Natural killer cell (primary cell): ENCODE data around the gene CD276. TPM values are rescaled to one million over a fixed set of nuclear protein-coding genes. Genes with fewer than 3 reads are reported as not detected.

ENCODE experiments used
- ATAC-seq, 3 donors: fragments of 150-1000 bp in 2 of 3; fragments of 200-7000 bp in 1 of 3; cut with Tn5 transposase; 1 replicate in 1 of 3; 2 replicates in 2 of 3; pipeline ENCODE4 v1.10.0; 2021; ENCODE audit warnings: mild to moderate bottlenecking in 2 of 3, moderate library complexity in 2 of 3
- DNase-seq, 2 donors: peaks; one replicate each; pipeline versions ENCODE4 v3.0.0 to v3.0.0-alpha.2; 2013 to 2021; ENCODE audit warnings: mixed read lengths in 1 of 2
- H3K27ac ChIP-seq: one replicate; pipeline ENCODE4 v1.5.1; 2013; ENCODE audit warnings: mild to moderate bottlenecking, low read length
- H3K27me3 ChIP-seq: one replicate; pipeline ENCODE4 v1.6.1; 2013; ENCODE audit warnings: low read length; ENCODE audit not compliant: control insufficient read depth, insufficient read depth
- H3K36me3 ChIP-seq: one replicate; pipeline ENCODE4 v1.6.1; 2013; ENCODE audit warnings: low read length; ENCODE audit not compliant: control insufficient read depth, insufficient read depth
- H3K4me1 ChIP-seq: one replicate; pipeline ENCODE4 v1.6.1; 2013; ENCODE audit warnings: low read length; ENCODE audit not compliant: control insufficient read depth, insufficient read depth
- H3K4me3 ChIP-seq: one replicate; pipeline ENCODE4 v1.5.1; 2013; ENCODE audit warnings: low read length
- H3K9me3 ChIP-seq: one replicate; pipeline ENCODE4 v1.6.1; 2013; ENCODE audit warnings: low read length; ENCODE audit not compliant: control insufficient read depth, insufficient read depth
- H3K27ac Mint-ChIP-seq, 2 donors: one replicate each; pipeline ENCODE4 v1.8.0; 2022; ENCODE audit warnings: mild to moderate bottlenecking in 2 of 2, mixed read lengths in 2 of 2, moderate library complexity in 1 of 2
- H3K27me3 Mint-ChIP-seq, 2 donors: one replicate each; pipeline ENCODE4 v1.8.0; 2022; ENCODE audit warnings: low read depth in 2 of 2, mixed read lengths in 2 of 2
- H3K36me3 Mint-ChIP-seq: one replicate; pipeline ENCODE4 v1.8.0; 2022; ENCODE audit warnings: mixed read lengths
- H3K4me1 Mint-ChIP-seq, 2 donors: one replicate each; pipeline ENCODE4 v1.8.0; 2022; ENCODE audit warnings: mixed read lengths in 2 of 2
- H3K4me3 Mint-ChIP-seq: one replicate; pipeline ENCODE4 v1.8.0; 2022; ENCODE audit warnings: mild to moderate bottlenecking, moderate library complexity, mixed read lengths
- H3K9me3 Mint-ChIP-seq, 2 donors: one replicate each; pipeline ENCODE4 v1.8.0; 2022; ENCODE audit warnings: mixed read lengths in 2 of 2
- WGBS: methylation state at CpG from one replicate; pipeline ENCODE4 v1.1.7; 2013; ENCODE audit warnings: missing lambda C conversion rate; ENCODE audit not compliant: insufficient coverage; 5-methylcytosine and 5-hydroxymethylcytosine counted together
- intact Hi-C: fragments of 100-400 bp; cut with micrococcal nuclease; formaldehyde crosslinking; loops from one replicate; pipeline ENCODE4 v1.14.2; 2022
- total RNA-seq, 4 donors: library from RNA; stranded (reverse); fragments of 120-200 nt in 1 of 4; gene quantifications; one replicate each; pipeline versions ENCODE4 v1.2.3 to v1.2.4, GENCODE V29; 2013 to 2022
- TF ChIP-seq, protein P1 (sequence below): fragments of 200-600 bp; IDR thresholded peaks from one replicate; pipeline ENCODE4 v1.8.0; 2022; ENCODE audit warnings: antibody characterized with exemption

Gene CD276
- total RNA-seq, 3 donors from 2014 or later (not counting 1 experiment from before 2014, with no cell fraction given) = not detected

DNA sequence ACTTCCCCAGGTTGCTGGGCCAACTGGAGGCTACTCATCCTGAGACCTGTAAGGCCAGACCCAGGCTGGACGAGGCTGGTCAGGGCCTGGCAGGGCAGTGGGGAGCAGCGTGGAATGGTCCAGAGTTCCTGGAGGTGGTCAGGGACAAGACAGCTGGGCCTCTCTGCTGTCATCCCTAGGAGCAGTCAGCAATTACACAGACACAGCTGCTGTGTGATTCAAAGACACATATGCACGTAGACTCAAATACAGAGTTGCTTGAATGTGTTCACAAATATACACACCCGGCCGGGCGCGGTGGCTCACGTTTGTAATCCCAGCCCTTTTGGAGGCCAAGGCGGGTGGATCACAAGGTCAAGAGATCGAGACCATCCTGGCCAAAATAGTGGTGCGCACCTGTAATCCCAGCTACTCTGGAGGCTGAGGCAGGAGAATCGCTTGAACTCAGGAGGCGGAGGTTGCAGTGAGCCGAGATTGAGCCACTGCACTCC lies 1.5 kb upstream of the CD276 start:
- DNase-seq (no peak), ATAC-seq (no peak)
- 91% methylated on average over 14 of the region's 14 CpGs for WGBS
- Histone ChIP-seq H3K27me3 (peaks cover 22% of the 10 kb centered on the region), H3K4me1 (peaks cover 12% of the 10 kb centered on the region), H3K9me3 (no peaks in the 10 kb centered on the region), H3K4me3 (no peak overlapping the region), H3K27ac (no peak overlapping the region), H3K36me3 (no peaks in the 10 kb centered on the region)
- TF ChIP-seq, protein P1, sequence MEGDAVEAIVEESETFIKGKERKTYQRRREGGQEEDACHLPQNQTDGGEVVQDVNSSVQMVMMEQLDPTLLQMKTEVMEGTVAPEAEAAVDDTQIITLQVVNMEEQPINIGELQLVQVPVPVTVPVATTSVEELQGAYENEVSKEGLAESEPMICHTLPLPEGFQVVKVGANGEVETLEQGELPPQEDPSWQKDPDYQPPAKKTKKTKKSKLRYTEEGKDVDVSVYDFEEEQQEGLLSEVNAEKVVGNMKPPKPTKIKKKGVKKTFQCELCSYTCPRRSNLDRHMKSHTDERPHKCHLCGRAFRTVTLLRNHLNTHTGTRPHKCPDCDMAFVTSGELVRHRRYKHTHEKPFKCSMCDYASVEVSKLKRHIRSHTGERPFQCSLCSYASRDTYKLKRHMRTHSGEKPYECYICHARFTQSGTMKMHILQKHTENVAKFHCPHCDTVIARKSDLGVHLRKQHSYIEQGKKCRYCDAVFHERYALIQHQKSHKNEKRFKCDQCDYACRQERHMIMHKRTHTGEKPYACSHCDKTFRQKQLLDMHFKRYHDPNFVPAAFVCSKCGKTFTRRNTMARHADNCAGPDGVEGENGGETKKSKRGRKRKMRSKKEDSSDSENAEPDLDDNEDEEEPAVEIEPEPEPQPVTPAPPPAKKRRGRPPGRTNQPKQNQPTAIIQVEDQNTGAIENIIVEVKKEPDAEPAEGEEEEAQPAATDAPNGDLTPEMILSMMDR = no peak
- peaks cover 30 to 40% of the 10 kb centered on the region in 2 donors for H3K27me3 Mint-ChIP-seq
- H3K36me3 Mint-ChIP-seq = no peaks in the 10 kb centered on the region
- H3K4me1 Mint-ChIP-seq = peaks cover 0 to 5% of the 10 kb centered on the region in 2 donors
- intact Hi-C loops = no loop called here
- H3K27ac Mint-ChIP-seq = no peak overlapping the region
- peak overlapping the region; percentile 58 for H3K4me3 Mint-ChIP-seq
- H3K9me3 Mint-ChIP-seq = no peaks in the 10 kb centered on the region

- H3K4me1 Mint-ChIP-seq = peaks cover 0 to 5% of the 10 kb centered on the region in 2 donors
- 67% methylated on average over 7 of the region's 7 CpGs for WGBS
- no peak overlapping the region for H3K27ac Mint-ChIP-seq
- peak overlapping the region; percentile 58 for H3K4me3 Mint-ChIP-seq
- intact Hi-C loops = no loop called here
- H3K27me3 Mint-ChIP-seq = peaks cover 34 to 40% of the 10 kb centered on the region in 2 donors
- Histone ChIP-seq H3K9me3 (no peaks in the 10 kb centered on the region), H3K36me3 (no peaks in the 10 kb centered on the region), H3K27me3 (peaks cover 22% of the 10 kb centered on the region), H3K4me3 (no peak overlapping the region), H3K27ac (no peak overlapping the region), H3K4me1 (peaks cover 12% of the 10 kb centered on the region)
- H3K36me3 Mint-ChIP-seq = no peaks in the 10 kb centered on the region
- ATAC-seq = no peak
- no peaks in the 10 kb centered on the region for H3K9me3 Mint-ChIP-seq
- TF ChIP-seq, protein P1 = no peak
- DNase-seq = no peak
These were observed 866 bp upstream of the CD276 start for GRCh38 chr15:73683257-73683776.

DNA sequence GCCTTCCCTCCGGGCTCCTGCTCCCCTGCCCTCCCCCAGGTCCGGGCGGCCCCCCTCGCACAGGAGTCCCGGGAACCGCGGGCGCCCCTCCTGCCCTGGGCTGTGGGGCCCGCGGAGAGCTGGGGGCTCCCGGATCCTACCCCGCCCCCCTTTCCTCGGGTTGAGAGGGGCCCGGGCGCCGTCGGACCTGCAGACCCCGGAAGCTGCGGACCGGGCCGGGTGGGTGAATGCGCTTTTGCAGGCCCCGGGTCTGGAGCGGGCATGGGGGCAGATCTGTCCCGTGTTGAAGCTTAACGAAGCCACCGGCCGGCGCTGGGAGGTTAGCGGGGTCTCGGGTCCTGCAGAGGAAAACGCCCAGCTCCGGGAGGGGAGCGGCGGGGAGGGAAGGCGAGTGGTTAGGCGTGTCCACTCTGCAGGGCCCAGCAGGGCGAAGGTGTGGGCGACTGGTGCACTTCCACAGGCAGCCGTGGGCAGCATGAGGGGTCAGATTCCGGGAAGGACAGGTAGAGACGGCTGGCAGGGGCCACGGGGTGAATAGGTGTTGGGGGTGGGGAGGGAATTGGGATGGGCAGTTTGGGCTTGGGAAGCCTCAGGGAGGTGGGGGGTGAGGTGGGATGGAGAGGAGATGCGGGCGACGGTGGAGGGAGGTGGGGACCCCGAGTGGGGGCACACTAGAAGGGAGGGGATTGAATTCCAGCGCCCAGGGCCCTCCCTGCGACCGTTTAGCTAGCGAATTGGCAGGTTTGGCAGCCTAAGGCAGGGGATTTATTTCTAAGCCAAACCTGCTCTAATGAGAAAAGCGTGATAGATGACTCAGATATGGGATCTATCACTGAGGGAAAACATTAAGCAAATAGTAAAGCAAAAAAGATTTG lies 635 bp downstream of the CD276 start:
- H3K27me3 Mint-ChIP-seq = peaks cover 33 to 34% of the 10 kb centered on the region in 2 donors
- H3K36me3 Mint-ChIP-seq = no peaks in the 10 kb centered on the region
- TF ChIP-seq, protein P1 = no peak
- H3K4me1 Mint-ChIP-seq = peaks cover 0 to 5% of the 10 kb centered on the region in 2 donors
- peaks cover 12% of the 10 kb centered on the region for H3K4me1 ChIP-seq
- H3K27ac ChIP-seq = no peak overlapping the region
- DNase-seq = no peak
- peaks cover 22% of the 10 kb centered on the region for H3K27me3 ChIP-seq
- H3K4me3 ChIP-seq = no peak overlapping the region
- no peaks in the 10 kb centered on the region for H3K9me3 Mint-ChIP-seq
- no peak overlapping the region for H3K27ac Mint-ChIP-seq
- intact Hi-C loops = no loop called here
- ATAC-seq = peak in 1 of 3 donors; percentile 32
- H3K36me3 ChIP-seq = no peaks in the 10 kb centered on the region
- WGBS = 12% methylated on average over 52 of the region's 52 CpGs
- H3K4me3 Mint-ChIP-seq = peak overlapping the region; percentile 81
- no peaks in the 10 kb centered on the region for H3K9me3 ChIP-seq
